SK-N-MC (cell line): ENCODE measurements around the gene POLR2J.

Source experiments
- EZH2 ChIP-seq: fragments of 200-600 bp; sonication (generic); IDR thresholded peaks from one replicate; pipeline ENCODE4 v1.6.1; 2017; ENCODE audit warnings: antibody characterized with exemption
- POLR2AphosphoS5 ChIP-seq: IDR thresholded peaks from 2 replicates; pipeline ENCODE4 v1.6.1; 2012; ENCODE audit warnings: mild to moderate bottlenecking, low read depth, low read length, borderline replicate concordance

GRCh38 chr7:102449136-102449535 lies 29.6 kb downstream of the POLR2J start:
- TF ChIP-seq POLR2AphosphoS5: no peak
- no peak for TF ChIP-seq EZH2
